ENCODE results near the gene BMPER. TPM values are rescaled to one million over a fixed set of nuclear protein-coding genes. Genes with fewer than 3 reads are reported as not detected.

Gene BMPER
- polyA plus RNA-seq, 1 of the 3 experiments (the other 2 are of a cell fraction) = 20.0 TPM

DNA sequence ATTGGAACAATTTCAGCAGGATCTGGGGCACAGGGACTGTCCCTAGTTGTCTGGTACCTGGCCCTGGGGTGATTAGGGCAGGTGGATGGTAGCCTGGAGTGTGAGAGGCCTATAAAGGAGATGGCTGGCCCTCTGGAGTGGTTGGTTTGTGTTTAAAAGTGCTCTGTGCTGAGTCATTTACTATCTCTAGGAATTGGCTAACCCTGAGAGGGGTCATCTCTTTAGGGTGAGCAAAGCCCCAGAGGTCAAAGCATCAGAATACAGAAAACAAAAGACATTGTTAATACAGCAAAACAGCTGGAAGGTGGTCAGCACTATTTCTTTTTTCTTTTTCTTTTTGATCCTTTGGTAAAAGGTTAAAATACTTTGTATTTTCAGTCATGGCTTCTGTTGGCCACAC, 43.4 kb upstream of the BMPER start (continued):
- TF ChIP-seq, protein P1, sequence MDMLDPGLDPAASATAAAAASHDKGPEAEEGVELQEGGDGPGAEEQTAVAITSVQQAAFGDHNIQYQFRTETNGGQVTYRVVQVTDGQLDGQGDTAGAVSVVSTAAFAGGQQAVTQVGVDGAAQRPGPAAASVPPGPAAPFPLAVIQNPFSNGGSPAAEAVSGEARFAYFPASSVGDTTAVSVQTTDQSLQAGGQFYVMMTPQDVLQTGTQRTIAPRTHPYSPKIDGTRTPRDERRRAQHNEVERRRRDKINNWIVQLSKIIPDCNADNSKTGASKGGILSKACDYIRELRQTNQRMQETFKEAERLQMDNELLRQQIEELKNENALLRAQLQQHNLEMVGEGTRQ (IDR thresholded peaks at IDR 0.05; ENCODE audit: borderline replicate concordance, low read depth, low read length) = no peak
- TF ChIP-seq ELF1 (IDR thresholded peaks at IDR 0.05) = no peak
- TF ChIP-seq FOSL2 (IDR thresholded peaks at IDR 0.05; ENCODE audit: borderline replicate concordance, low read depth) = no peak

DNA sequence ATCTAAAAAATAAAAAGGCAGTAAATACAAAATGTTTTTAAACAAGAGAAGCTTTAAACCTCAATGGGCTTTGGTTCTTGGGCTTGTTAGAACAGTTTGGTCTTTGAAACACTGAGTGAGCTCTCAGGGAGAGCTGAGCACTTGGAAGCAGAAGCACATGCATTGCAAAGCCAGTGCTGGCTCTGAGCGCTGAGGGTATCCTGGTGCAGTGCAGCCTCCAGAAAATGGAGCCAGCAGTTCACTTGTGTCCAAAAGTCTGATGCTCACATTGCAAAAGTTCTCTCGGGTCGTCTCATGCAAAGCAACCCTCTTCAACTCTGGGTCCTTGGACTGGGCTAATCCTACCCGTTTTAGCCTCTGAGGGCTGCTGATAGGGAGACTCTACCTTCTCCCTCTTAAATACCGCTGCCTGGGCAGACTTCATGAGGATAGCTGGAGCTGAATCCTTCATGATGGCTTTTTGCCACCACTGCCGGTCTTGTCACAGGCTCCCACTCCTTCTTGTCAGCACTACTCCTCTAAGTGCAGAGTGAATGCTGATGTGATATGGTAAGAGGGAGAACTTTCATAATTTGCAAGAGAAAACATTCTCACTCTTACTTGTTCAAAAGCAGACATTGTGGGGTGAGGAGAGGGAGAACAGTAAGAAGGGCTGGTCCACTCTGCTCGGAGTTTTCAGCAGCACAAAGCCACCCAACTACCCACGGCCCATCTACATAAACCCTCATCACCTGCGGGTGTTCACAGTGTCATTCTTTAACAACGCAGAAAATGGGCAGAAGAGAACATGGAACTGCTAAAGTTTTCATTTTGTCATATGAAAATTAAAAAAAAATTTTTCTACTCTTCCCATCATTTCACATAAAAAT, 42.2 kb upstream of the BMPER start:
- no peaks in the 10 kb centered on the region for H3K9me3 ChIP-seq
- H3K4me3 ChIP-seq (ENCODE audit: low read depth in 2 of 2, low read length in 1 of 2) = no peak overlapping the region
- WGBS (ENCODE audit: low lambda C conversion rate) = 41% methylated on average over 8 of the region's 10 CpGs
- ChIA-PET CTCF (interaction anchor here (0.7 to 1.3 kb wide), 4 partner anchors 23 to 620 kb away, joined by 3 read pairs; no protein-coding TSS in a partner anchor), POLR2A (no interaction called here)
- no peak overlapping the region for H2AFZ ChIP-seq (ENCODE audit: low read depth)
- TF ChIP-seq, protein P2, sequence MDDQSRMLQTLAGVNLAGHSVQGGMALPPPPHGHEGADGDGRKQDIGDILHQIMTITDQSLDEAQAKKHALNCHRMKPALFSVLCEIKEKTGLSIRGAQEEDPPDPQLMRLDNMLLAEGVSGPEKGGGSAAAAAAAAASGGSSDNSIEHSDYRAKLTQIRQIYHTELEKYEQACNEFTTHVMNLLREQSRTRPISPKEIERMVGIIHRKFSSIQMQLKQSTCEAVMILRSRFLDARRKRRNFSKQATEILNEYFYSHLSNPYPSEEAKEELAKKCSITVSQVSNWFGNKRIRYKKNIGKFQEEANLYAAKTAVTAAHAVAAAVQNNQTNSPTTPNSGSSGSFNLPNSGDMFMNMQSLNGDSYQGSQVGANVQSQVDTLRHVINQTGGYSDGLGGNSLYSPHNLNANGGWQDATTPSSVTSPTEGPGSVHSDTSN (IDR thresholded peaks at IDR 0.05) = no peak
- no peak for TF ChIP-seq TEAD4 (IDR thresholded peaks at IDR 0.05; ENCODE audit: borderline replicate concordance, insufficient read depth)
- TF ChIP-seq, protein P3, sequence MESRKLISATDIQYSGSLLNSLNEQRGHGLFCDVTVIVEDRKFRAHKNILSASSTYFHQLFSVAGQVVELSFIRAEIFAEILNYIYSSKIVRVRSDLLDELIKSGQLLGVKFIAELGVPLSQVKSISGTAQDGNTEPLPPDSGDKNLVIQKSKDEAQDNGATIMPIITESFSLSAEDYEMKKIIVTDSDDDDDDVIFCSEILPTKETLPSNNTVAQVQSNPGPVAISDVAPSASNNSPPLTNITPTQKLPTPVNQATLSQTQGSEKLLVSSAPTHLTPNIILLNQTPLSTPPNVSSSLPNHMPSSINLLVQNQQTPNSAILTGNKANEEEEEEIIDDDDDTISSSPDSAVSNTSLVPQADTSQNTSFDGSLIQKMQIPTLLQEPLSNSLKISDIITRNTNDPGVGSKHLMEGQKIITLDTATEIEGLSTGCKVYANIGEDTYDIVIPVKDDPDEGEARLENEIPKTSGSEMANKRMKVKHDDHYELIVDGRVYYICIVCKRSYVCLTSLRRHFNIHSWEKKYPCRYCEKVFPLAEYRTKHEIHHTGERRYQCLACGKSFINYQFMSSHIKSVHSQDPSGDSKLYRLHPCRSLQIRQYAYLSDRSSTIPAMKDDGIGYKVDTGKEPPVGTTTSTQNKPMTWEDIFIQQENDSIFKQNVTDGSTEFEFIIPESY (IDR thresholded peaks at IDR 0.05; ENCODE audit: borderline replicate concordance, low read depth) = no peak
- TF ChIP-seq, protein P4, sequence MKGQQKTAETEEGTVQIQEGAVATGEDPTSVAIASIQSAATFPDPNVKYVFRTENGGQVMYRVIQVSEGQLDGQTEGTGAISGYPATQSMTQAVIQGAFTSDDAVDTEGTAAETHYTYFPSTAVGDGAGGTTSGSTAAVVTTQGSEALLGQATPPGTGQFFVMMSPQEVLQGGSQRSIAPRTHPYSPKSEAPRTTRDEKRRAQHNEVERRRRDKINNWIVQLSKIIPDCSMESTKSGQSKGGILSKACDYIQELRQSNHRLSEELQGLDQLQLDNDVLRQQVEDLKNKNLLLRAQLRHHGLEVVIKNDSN (IDR thresholded peaks at IDR 0.05; ENCODE audit: borderline replicate concordance, low read depth) = no peak
- TF ChIP-seq CHD2 (IDR thresholded peaks at IDR 0.05; ENCODE audit: low read length, partially characterized antibody) = no peak
- no peak for TF ChIP-seq SIN3A (IDR thresholded peaks at IDR 0.05; ENCODE audit: borderline replicate concordance, low read depth, low read length)
- H3K27ac ChIP-seq (ENCODE audit: low read depth in 2 of 2, low read length in 1 of 2) = no peak overlapping the region
- no peak overlapping the region for H3K9ac ChIP-seq
- H3F3A ChIP-seq (replicated peaks; ENCODE audit: insufficient read depth) = no peaks in the 10 kb centered on the region
- H3K4me1 ChIP-seq (ENCODE audit: control insufficient read depth in 1 of 2, insufficient read depth in 2 of 2, low read depth in 1 of 2, low read length in 1 of 2) = peaks cover 0 to 1% of the 10 kb centered on the region in 2 experiments; a peak in 1 of 4 replicates
- H3K9me2 ChIP-seq = no peaks in the 10 kb centered on the region
- DNase-seq = no peak
- H3K79me2 ChIP-seq (ENCODE audit: insufficient read depth) = no peaks in the 10 kb centered on the region
- H3K36me3 ChIP-seq (replicated peaks in 1 of 2; ENCODE audit: control insufficient read depth in 1 of 2, insufficient read depth in 2 of 2, low read length in 1 of 2) = no peaks in the 10 kb centered on the region
- H3K4me2 ChIP-seq = no peak overlapping the region
- no peaks in the 10 kb centered on the region for H4K20me1 ChIP-seq (ENCODE audit: insufficient read depth)
- H3K27me3 ChIP-seq (ENCODE audit: insufficient read depth) = no peaks in the 10 kb centered on the region
